Endothelial cell of umbilical vein (primary cell): Measurements from ENCODE around the gene DDX56. TPM values are rescaled to one million over a fixed set of nuclear protein-coding genes. Genes with fewer than 3 reads are reported as not detected.

Experiments
- BruUV-seq: library from RNA; stranded (reverse); fragments of 400-500 nt; replicated peaks from 2 replicates; lab custom pipeline; 2021; lab: Mats Ljungman, UMichigan
- CTCF ChIA-PET: fragments of 300-600, 350-600 bp; sonication (Branson Sonifier 250); formaldehyde crosslinking; loops from one replicate; lab custom pipeline; 2021; ENCODE audit warnings: antibody characterized with exemption, inconsistent platforms; lab: Charles Lee
- POLR2A ChIA-PET: fragments of 300-600, 350-600 bp; sonication (Branson Sonifier 250); formaldehyde crosslinking; loops from one replicate; lab custom pipeline; 2021; ENCODE audit warnings: antibody characterized with exemption, inconsistent platforms; lab: Charles Lee
- DNase-seq: peaks from one replicate; pipeline ENCODE4 v3.0.0-alpha.2; 2011; ENCODE audit warnings: low read depth, low spot score
- FAIRE-seq: peaks from 2 replicates; lab custom pipeline; 2011; peaks lifted over from hg19 to GRCh38; lab: Jason Lieb, UNC
- H2AFZ ChIP-seq: 2 replicates; pipeline ENCODE4 v1.6.0; 2012; ENCODE audit warnings: low read depth, low read length, control low read depth, inconsistent platforms
- H3K27ac ChIP-seq: 2 replicates; pipeline ENCODE4 v1.5.1; 2011; ENCODE audit warnings: low read depth, mild to moderate bottlenecking, control low read depth, low read length, moderate library complexity; ENCODE audit not compliant: insufficient read depth
- H3K27me3 ChIP-seq, 2 experiments: 2 replicates each; pipeline versions ENCODE4 v1.6.0 to v1.6.1; 2011; ENCODE audit warnings: low read length in 2 of 2, mixed read lengths in 1 of 2; ENCODE audit not compliant: control insufficient read depth in 2 of 2, insufficient read depth in 2 of 2
- H3K36me3 ChIP-seq, 2 experiments: 2 replicates in 1 of 2; 3 replicates in 1 of 2; pipeline ENCODE4 v1.5.1; 2011; ENCODE audit warnings: low read length in 2 of 2, mild to moderate bottlenecking in 1 of 2, moderate library complexity in 1 of 2; ENCODE audit not compliant: control insufficient read depth in 2 of 2, insufficient read depth in 2 of 2; ENCODE audit errors: extremely low read depth in 1 of 2
- H3K4me1 ChIP-seq: 3 replicates; pipeline ENCODE4 v1.5.1; 2011; ENCODE audit warnings: mild to moderate bottlenecking, low read length; ENCODE audit not compliant: control insufficient read depth, insufficient read depth; ENCODE audit errors: extremely low read depth
- H3K4me2 ChIP-seq: 2 replicates; pipeline ENCODE4 v1.6.1; 2011; ENCODE audit warnings: low read length, control low read depth, mixed read lengths; ENCODE audit not compliant: insufficient read depth
- H3K4me3 ChIP-seq, 3 experiments: fragments of 200-600 bp in 1 of 3; sonication (generic), shearing (Covaris generic) in 1 of 3; replicated peaks in 1 of 3; 2 replicates each; pipeline ENCODE4 v1.5.1; 2011 to 2016; ENCODE audit warnings: control low read depth in 3 of 3, low read length in 3 of 3, mild to moderate bottlenecking in 2 of 3, inconsistent platforms in 1 of 3, low read depth in 1 of 3, moderate library complexity in 1 of 3; ENCODE audit not compliant: insufficient read depth in 1 of 3
- H3K79me2 ChIP-seq: 2 replicates; pipeline ENCODE4 v1.6.0; 2012; ENCODE audit warnings: low read length, inconsistent platforms; ENCODE audit not compliant: control insufficient read depth, insufficient read depth
- H3K9ac ChIP-seq: replicated peaks from 2 replicates; pipeline ENCODE3; 2011; ENCODE audit warnings: low read length, control low read depth; ENCODE audit not compliant: insufficient read depth; ENCODE audit errors: extremely low read depth
- H3K9me1 ChIP-seq: replicated peaks from 3 replicates; pipeline ENCODE4 v1.6.0; 2011; ENCODE audit warnings: mild to moderate bottlenecking, low read length; ENCODE audit not compliant: control insufficient read depth, insufficient read depth; ENCODE audit errors: extremely low read depth
- H3K9me3 ChIP-seq: replicated peaks from 2 replicates; pipeline ENCODE4 v1.5.1; 2012; ENCODE audit warnings: low read length, inconsistent platforms; ENCODE audit not compliant: control insufficient read depth, insufficient read depth
- H4K20me1 ChIP-seq: replicated peaks from 2 replicates; pipeline ENCODE3; 2011; ENCODE audit warnings: mild to moderate bottlenecking, low read length; ENCODE audit not compliant: control insufficient read depth, insufficient read depth; ENCODE audit errors: extremely low read depth
- CTCF ChIP-seq, 2 donors: IDR thresholded peaks; 1 replicate in 1 of 2; 2 replicates in 1 of 2; pipeline ENCODE4 v1.5.1; 2011; ENCODE audit warnings: low read length in 2 of 2, mild to moderate bottlenecking in 2 of 2, moderate library complexity in 2 of 2, control low read depth in 1 of 2, inconsistent platforms in 1 of 2, low read depth in 1 of 2; ENCODE audit not compliant: insufficient read depth in 1 of 2; ENCODE audit errors: extremely low read depth in 1 of 2
- EZH2 ChIP-seq: IDR thresholded peaks from 2 replicates; pipeline ENCODE4 v1.6.1; 2012; ENCODE audit warnings: borderline replicate concordance, low read depth, mild to moderate bottlenecking, moderate library complexity, low read length, inconsistent platforms; ENCODE audit not compliant: severe bottlenecking
- FOS ChIP-seq: IDR thresholded peaks from 2 replicates; pipeline ENCODE4 v1.6.1; 2011; ENCODE audit warnings: mild to moderate bottlenecking, low read length, moderate library complexity, borderline replicate concordance; ENCODE audit not compliant: insufficient read depth
- GATA2 ChIP-seq: IDR thresholded peaks from 2 replicates; pipeline ENCODE4 v1.7.0; 2011; ENCODE audit warnings: low read depth, mild to moderate bottlenecking, moderate library complexity, mixed read lengths, low read length; ENCODE audit not compliant: insufficient read length, insufficient read depth
- JUN ChIP-seq: IDR thresholded peaks from 2 replicates; pipeline ENCODE4 v1.6.1; 2011; ENCODE audit warnings: borderline replicate concordance, low read depth; ENCODE audit not compliant: insufficient read length, insufficient read depth
- MAX ChIP-seq: IDR thresholded peaks from 2 replicates; pipeline ENCODE4 v1.6.1; 2011; ENCODE audit not compliant: insufficient read depth, insufficient read length
- MYC ChIP-seq: IDR thresholded peaks from one replicate; pipeline ENCODE4 v1.6.1; 2011; ENCODE audit warnings: mild to moderate bottlenecking, low read depth, low read length
- POLR2A ChIP-seq: IDR thresholded peaks from 2 replicates; pipeline ENCODE4 v1.6.1; 2012; ENCODE audit warnings: low read depth, mild to moderate bottlenecking, control low read depth, low read length
- POLR2AphosphoS5 ChIP-seq: IDR thresholded peaks from 2 replicates; pipeline ENCODE4 v1.6.1; 2012; ENCODE audit warnings: low read depth, mild to moderate bottlenecking, control low read depth, low read length, moderate library complexity; ENCODE audit not compliant: insufficient read depth
- dilution Hi-C: fragments of 300-500 bp; cut with MboI; formaldehyde crosslinking; loops from one replicate; pipeline ENCODE4 v1.15.0; 2019; ENCODE audit warnings: low sequenced_read_pairs; ENCODE audit not compliant: extremely low pct_ligation_motif_present
- intact Hi-C: fragments of 100-400 bp; cut with micrococcal nuclease; formaldehyde crosslinking; loops from one replicate; pipeline ENCODE4 v1.10.0; 2022
- polyA plus RNA-seq, 4 experiments: library from polyadenylated mRNA; depleted of rRNA in 3 of 4; stranded (reverse) in 3 of 4; unstranded in 1 of 4; fragments of >200 nt; gene quantifications; 2 replicates each; pipeline versions ENCODE4 v1.2.1 to v1.2.3, GENCODE V29; 2011 to 2012; ENCODE audit warnings: missing spikeins in 1 of 4
- total RNA-seq: library from RNA; stranded (reverse); gene quantifications from 2 replicates; pipeline ENCODE4 v1.2.3, GENCODE V29; 2021

DDX56 gene
- total and polyA plus RNA-seq, 2 donors (not counting 3 experiments of a cell fraction or from before 2014, with no cell fraction given), result 94.7 to 96.6 TPM

GRCh38 chr7:44566680-44567079, 7.0 kb downstream of the DDX56 start:
- ChIA-PET POLR2A (no interaction called here), CTCF (interaction anchor here (1.3 to 4.7 kb wide), 5 partner anchors 218 to 569 kb away, joined by 3 to 145 read pairs (median 5); no protein-coding TSS in a partner anchor)
- no peaks in the 10 kb centered on the region for H3K9me3 ChIP-seq
- no peak overlapping the region for H3K27ac ChIP-seq
- H3K4me1 ChIP-seq, result no peaks in the 10 kb centered on the region
- no peaks in the 10 kb centered on the region for H3K9me1 ChIP-seq
- no TSS peak for BruUV-seq
- H3K36me3 ChIP-seq, result peaks cover 30 to 55% of the 10 kb centered on the region in 2 experiments
- no peaks in the 10 kb centered on the region for H3K27me3 ChIP-seq
- intact Hi-C loops, result loop anchor here (5.0 kb wide), 1 partner anchor 74 kb away; the partner anchor contains the start of gene NUDCD3
- no peak for DNase-seq
- peaks cover 4% of the 10 kb centered on the region for H3K79me2 ChIP-seq
- no peak overlapping the region for H3K9ac ChIP-seq
- dilution Hi-C loops, result no loop called here
- TF ChIP-seq FOS (no peak), JUN (no peak), POLR2A (no peak), MYC (no peak), GATA2 (no peak), EZH2 (no peak), POLR2AphosphoS5 (no peak), MAX (no peak), CTCF (IDR thresholded peaks at IDR 0.05; ENCODE audit: extremely low read depth in 1 of 2, insufficient read depth in 1 of 2, low read depth in 1 of 2, low read length in 2 of 2) (no peak)
- FAIRE-seq, result no peak
- H3K4me2 ChIP-seq, result no peak overlapping the region
- H2AFZ ChIP-seq, result no peak overlapping the region
- no peaks in the 10 kb centered on the region for H4K20me1 ChIP-seq
- H3K4me3 ChIP-seq, result no peak overlapping the region
